GM12891 (cell line): ENCODE measurements around the gene OR10H3.

Source experiments
- POLR2A ChIP-seq: IDR thresholded peaks from 2 replicates; pipeline ENCODE4 v1.6.1; 2011; ENCODE audit warnings: low read depth, low read length, control low read depth
- POLR2AphosphoS5 ChIP-seq: IDR thresholded peaks from 2 replicates; pipeline ENCODE4 v1.6.1; 2011; ENCODE audit warnings: low read depth, low read length, control low read depth
- TAF1 ChIP-seq: IDR thresholded peaks from 2 replicates; pipeline ENCODE4 v1.6.1; 2011; ENCODE audit warnings: low read depth, low read length, control low read depth

DNA sequence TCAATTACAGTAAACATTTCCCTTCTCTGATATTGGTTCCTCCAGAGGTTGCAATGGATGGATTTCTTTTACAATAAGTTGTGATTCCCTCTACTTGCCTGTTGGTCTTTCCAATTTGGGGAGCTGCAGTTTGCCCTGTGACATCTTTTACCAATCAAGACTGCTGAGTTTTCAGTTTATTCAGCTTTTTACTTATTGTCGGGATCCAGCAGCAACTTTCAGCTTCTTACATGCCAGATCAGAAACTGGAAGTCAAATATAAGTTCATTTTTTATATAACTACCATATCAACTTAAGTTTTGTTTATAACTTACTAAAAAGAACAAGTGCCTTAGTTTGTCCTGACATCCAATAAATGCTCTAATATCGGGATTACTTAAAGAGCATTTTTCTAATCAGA is 10.5 kb downstream of the OR10H3 start:
- TF ChIP-seq TAF1 (no peak), POLR2A (no peak), POLR2AphosphoS5 (no peak)
